CD4-positive, alpha-beta T cell (primary cell): Measurements from ENCODE around the gene REC114. TPM values are rescaled to one million over a fixed set of nuclear protein-coding genes. Genes with fewer than 3 reads are reported as not detected.

Experiments
- ATAC-seq: fragments of 200-7000 bp; cut with Tn5 transposase; one replicate; pipeline ENCODE4 v1.10.0; 2022; ENCODE audit warnings: mild to moderate bottlenecking; ENCODE audit not compliant: poor library complexity
- CTCF ChIA-PET: fragments of 350-600 bp; sonication (Branson Sonifier 250); formaldehyde crosslinking; loops from one replicate; lab custom pipeline; 2021; ENCODE audit warnings: antibody characterized with exemption, inconsistent platforms; lab: Charles Lee
- POLR2A ChIA-PET: fragments of 350-600 bp; sonication (Branson Sonifier 250); formaldehyde crosslinking; loops from one replicate; lab custom pipeline; 2021; ENCODE audit warnings: antibody characterized with exemption, inconsistent platforms; lab: Charles Lee
- DNase-seq, 14 experiments: peaks; one replicate each; pipeline ENCODE4 v3.0.0-alpha.2; 2013 to 2020; ENCODE audit warnings: mixed read lengths in 2 of 14
- H3K27ac ChIP-seq, 2 donors: one replicate each; pipeline versions ENCODE4 v1.5.1 to v1.7.0; 2013; ENCODE audit warnings: low read length in 2 of 2, low read depth in 1 of 2, mild to moderate bottlenecking in 1 of 2
- H3K27me3 ChIP-seq, 2 experiments: 1 replicate in 1 of 2; 2 replicates in 1 of 2; pipeline versions ENCODE4 v1.6.1 to v1.7.0; 2013; ENCODE audit warnings: low read length in 2 of 2, control low read depth in 1 of 2, mild to moderate bottlenecking in 1 of 2, moderate library complexity in 1 of 2; ENCODE audit not compliant: insufficient read depth in 2 of 2, control insufficient read depth in 1 of 2
- H3K36me3 ChIP-seq: one replicate; pipeline ENCODE4 v1.6.1; 2013; ENCODE audit warnings: low read length, control low read depth; ENCODE audit not compliant: insufficient read depth
- H3K4me1 ChIP-seq: one replicate; pipeline ENCODE4 v1.6.1; 2013; ENCODE audit warnings: low read length, control low read depth; ENCODE audit not compliant: insufficient read depth
- H3K4me3 ChIP-seq: one replicate; pipeline ENCODE4 v1.5.1; 2013; ENCODE audit warnings: mild to moderate bottlenecking, low read length, moderate library complexity
- H3K9me3 ChIP-seq, 2 experiments: 1 replicate in 1 of 2; 2 replicates in 1 of 2; pipeline versions ENCODE4 v1.6.1 to v1.7.0; 2013; ENCODE audit warnings: low read length in 2 of 2, mild to moderate bottlenecking in 2 of 2, control low read depth in 1 of 2, moderate library complexity in 1 of 2; ENCODE audit not compliant: control insufficient read depth in 1 of 2, insufficient read depth in 1 of 2
- H3K27ac Mint-ChIP-seq: one replicate; pipeline ENCODE4 v1.8.0; 2020; ENCODE audit warnings: mixed read lengths
- H3K27me3 Mint-ChIP-seq: one replicate; pipeline ENCODE4 v1.8.0; 2021; ENCODE audit warnings: mixed read lengths
- H3K36me3 Mint-ChIP-seq: one replicate; pipeline ENCODE4 v1.8.0; 2021; ENCODE audit warnings: low read depth, mixed read lengths
- H3K4me1 Mint-ChIP-seq: one replicate; pipeline ENCODE4 v1.8.0; 2021; ENCODE audit warnings: low read depth, mixed read lengths
- H3K4me3 Mint-ChIP-seq: one replicate; pipeline ENCODE4 v1.8.0; 2020; ENCODE audit warnings: mild to moderate bottlenecking, mixed read lengths
- H3K9me3 Mint-ChIP-seq: one replicate; pipeline ENCODE4 v1.8.0; 2020; ENCODE audit warnings: mixed read lengths
- intact Hi-C, 2 experiments: fragments of 100-400 bp; cut with DNase I in 1 of 2; cut with micrococcal nuclease in 1 of 2; formaldehyde crosslinking; loops; one replicate each; pipeline versions ENCODE4 v1.15.1 to v1.9.0; 2023 to 2025; cut with DNase I, micrococcal nuclease
- total RNA-seq, 174 experiments: library from RNA in 2 of 174; stranded (reverse) in 2 of 174; gene quantifications; one replicate each; pipeline ENCODE4 v1.2.3 and lab custom pipeline; 2021 to 2026
- TF ChIP-seq, protein P1 (sequence below): fragments of 200-600 bp; IDR thresholded peaks from one replicate; pipeline ENCODE4 v1.8.0; 2022; ENCODE audit warnings: antibody characterized with exemption, mild to moderate bottlenecking

REC114 gene
- total RNA-seq, 2 experiments from 2014 or later: not detected

DNA sequence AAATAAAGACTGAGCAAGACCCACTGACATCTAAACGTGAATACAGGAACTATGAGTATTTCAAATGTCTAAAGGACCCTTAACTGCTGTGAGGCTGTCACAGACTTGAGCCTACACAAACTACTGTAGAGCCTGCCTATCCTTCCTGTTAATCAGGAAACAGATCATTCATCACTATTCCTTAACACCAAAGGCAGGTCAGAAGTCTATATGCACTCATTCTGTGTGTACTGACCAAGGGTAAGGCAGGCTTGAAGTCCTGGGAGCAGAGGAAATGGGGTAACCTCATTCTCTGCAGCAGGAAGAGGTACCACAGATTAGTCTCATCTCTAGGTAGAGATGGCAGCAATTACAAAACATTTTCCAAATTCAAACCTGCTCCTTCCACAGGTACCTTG, 159.5 kb downstream of the REC114 start:
- Mint-ChIP-seq H3K4me1 (peaks cover 35% of the 10 kb centered on the region), H3K9me3 (no peaks in the 10 kb centered on the region), H3K27ac (no peak overlapping the region), H3K27me3 (no peaks in the 10 kb centered on the region), H3K36me3 (peaks cover 3% of the 10 kb centered on the region), H3K4me3 (no peak overlapping the region)
- Histone ChIP-seq H3K4me1 (peaks cover 15% of the 10 kb centered on the region), H3K36me3 (no peaks in the 10 kb centered on the region), H3K27me3 (no peaks in the 10 kb centered on the region), H3K27ac (no peak overlapping the region), H3K4me3 (no peak overlapping the region), H3K9me3 (no peaks in the 10 kb centered on the region)
- TF ChIP-seq, protein P1, sequence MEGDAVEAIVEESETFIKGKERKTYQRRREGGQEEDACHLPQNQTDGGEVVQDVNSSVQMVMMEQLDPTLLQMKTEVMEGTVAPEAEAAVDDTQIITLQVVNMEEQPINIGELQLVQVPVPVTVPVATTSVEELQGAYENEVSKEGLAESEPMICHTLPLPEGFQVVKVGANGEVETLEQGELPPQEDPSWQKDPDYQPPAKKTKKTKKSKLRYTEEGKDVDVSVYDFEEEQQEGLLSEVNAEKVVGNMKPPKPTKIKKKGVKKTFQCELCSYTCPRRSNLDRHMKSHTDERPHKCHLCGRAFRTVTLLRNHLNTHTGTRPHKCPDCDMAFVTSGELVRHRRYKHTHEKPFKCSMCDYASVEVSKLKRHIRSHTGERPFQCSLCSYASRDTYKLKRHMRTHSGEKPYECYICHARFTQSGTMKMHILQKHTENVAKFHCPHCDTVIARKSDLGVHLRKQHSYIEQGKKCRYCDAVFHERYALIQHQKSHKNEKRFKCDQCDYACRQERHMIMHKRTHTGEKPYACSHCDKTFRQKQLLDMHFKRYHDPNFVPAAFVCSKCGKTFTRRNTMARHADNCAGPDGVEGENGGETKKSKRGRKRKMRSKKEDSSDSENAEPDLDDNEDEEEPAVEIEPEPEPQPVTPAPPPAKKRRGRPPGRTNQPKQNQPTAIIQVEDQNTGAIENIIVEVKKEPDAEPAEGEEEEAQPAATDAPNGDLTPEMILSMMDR: no peak
- POLR2A ChIA-PET: interaction anchor here (1.2 kb wide), 1 partner anchor 14 kb away, joined by 4 read pairs; no protein-coding TSS in a partner anchor
- DNase-seq (no peak), ATAC-seq (no peak)
- intact Hi-C loops: no loop called here
- CTCF ChIA-PET: interaction anchor here (2.5 kb wide), 1 partner anchor 34 kb away, joined by 8 read pairs; no protein-coding TSS in a partner anchor

DNA sequence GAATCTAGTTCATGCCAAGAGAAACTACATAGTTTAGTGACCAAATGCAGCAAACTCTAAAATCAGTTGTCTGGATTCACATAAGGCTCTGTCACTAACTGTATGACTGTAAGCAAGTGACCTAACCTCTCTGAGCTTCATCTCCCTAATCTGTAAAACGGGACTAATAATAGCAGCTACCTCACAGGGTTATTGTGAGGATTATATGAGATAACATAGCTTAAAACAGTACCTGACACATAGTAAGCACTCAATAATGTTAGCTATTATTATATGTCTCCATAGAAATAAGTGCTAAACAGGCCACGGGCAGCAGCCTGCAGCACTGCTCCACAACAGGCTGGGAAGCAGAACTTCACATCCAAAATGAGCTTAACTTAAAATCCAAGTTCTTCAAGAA, 160.0 kb downstream of the REC114 start:
- no peak overlapping the region for H3K27ac ChIP-seq
- peaks cover 35% of the 10 kb centered on the region for H3K4me1 Mint-ChIP-seq
- DNase-seq: no peak
- H3K4me3 Mint-ChIP-seq: no peak overlapping the region
- H3K27me3 ChIP-seq: no peaks in the 10 kb centered on the region
- no peak overlapping the region for H3K27ac Mint-ChIP-seq
- CTCF ChIA-PET: interaction anchor here (2.5 kb wide), 1 partner anchor 34 kb away, joined by 8 read pairs; no protein-coding TSS in a partner anchor
- no peaks in the 10 kb centered on the region for H3K9me3 ChIP-seq
- no peaks in the 10 kb centered on the region for H3K27me3 Mint-ChIP-seq
- peaks cover 15% of the 10 kb centered on the region for H3K4me1 ChIP-seq
- H3K4me3 ChIP-seq: no peak overlapping the region
- TF ChIP-seq, protein P1: no peak
- ATAC-seq: no peak
- intact Hi-C loops: no loop called here
- no peaks in the 10 kb centered on the region for H3K36me3 ChIP-seq
- POLR2A ChIA-PET: interaction anchor here (1.2 kb wide), 1 partner anchor 13 kb away, joined by 4 read pairs; no protein-coding TSS in a partner anchor
- peaks cover 3% of the 10 kb centered on the region for H3K36me3 Mint-ChIP-seq
- no peaks in the 10 kb centered on the region for H3K9me3 Mint-ChIP-seq

DNA sequence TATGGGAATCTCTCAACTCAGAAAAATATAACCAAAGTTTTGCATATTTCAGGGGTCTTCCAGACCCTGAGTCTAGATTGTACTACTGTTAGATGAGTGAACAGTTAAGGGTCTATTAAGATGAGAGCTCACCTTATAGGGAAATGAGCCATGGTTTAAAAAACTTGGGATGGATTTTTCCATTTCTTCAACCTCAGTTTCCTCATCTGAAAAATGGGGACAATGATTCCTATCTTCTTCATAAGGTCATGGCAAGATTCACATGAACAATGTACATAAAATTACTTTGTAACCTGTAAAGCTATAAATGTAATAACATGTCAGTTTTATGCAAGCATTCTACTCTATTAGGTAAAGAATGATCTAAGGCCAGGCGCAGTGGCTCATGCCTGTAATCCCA, 161.5 kb downstream of the REC114 start:
- H3K4me3 Mint-ChIP-seq: no peak overlapping the region
- Histone ChIP-seq H3K36me3 (no peaks in the 10 kb centered on the region), H3K4me3 (no peak overlapping the region), H3K4me1 (peaks cover 12% of the 10 kb centered on the region), H3K27me3 (no peaks in the 10 kb centered on the region), H3K27ac (no peak overlapping the region), H3K9me3 (no peaks in the 10 kb centered on the region)
- intact Hi-C loops: no loop called here
- H3K9me3 Mint-ChIP-seq: no peaks in the 10 kb centered on the region
- ATAC-seq (no peak), DNase-seq (no peak)
- peaks cover 6% of the 10 kb centered on the region for H3K36me3 Mint-ChIP-seq
- no peak overlapping the region for H3K27ac Mint-ChIP-seq
- ChIA-PET CTCF (no interaction called here), POLR2A (no interaction called here)
- TF ChIP-seq, protein P1: no peak
- peaks cover 34% of the 10 kb centered on the region for H3K4me1 Mint-ChIP-seq
- H3K27me3 Mint-ChIP-seq: no peaks in the 10 kb centered on the region
